EH (cell line): ENCODE data around the gene CASZ1.

Experiments used
- DNase-seq: peaks from one replicate; pipeline ENCODE4 v3.0.0-alpha.2; 2015; ENCODE audit warnings: low read depth

Gene CASZ1

DNA sequence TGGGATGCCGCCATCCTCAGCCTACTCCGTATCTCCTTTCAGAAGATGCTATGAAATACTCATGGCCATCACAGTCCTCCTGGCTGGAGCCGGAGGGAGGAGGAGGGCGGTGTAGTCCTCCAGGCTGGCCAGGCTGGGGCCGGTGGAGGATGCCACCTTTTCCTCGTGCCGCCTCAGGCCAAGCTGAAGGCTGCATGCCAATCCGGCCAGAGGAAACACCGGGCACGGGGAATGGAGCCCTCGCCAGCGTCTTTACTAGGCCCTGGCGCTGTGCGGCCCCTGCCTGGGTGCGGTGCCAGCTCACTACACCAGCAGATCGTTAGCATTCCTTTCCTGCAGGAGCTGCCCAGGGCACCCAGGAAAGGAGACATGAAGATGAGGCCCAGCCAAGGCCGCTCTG lies 70.1 kb downstream of the CASZ1 start:
- no peak for DNase-seq

DNA sequence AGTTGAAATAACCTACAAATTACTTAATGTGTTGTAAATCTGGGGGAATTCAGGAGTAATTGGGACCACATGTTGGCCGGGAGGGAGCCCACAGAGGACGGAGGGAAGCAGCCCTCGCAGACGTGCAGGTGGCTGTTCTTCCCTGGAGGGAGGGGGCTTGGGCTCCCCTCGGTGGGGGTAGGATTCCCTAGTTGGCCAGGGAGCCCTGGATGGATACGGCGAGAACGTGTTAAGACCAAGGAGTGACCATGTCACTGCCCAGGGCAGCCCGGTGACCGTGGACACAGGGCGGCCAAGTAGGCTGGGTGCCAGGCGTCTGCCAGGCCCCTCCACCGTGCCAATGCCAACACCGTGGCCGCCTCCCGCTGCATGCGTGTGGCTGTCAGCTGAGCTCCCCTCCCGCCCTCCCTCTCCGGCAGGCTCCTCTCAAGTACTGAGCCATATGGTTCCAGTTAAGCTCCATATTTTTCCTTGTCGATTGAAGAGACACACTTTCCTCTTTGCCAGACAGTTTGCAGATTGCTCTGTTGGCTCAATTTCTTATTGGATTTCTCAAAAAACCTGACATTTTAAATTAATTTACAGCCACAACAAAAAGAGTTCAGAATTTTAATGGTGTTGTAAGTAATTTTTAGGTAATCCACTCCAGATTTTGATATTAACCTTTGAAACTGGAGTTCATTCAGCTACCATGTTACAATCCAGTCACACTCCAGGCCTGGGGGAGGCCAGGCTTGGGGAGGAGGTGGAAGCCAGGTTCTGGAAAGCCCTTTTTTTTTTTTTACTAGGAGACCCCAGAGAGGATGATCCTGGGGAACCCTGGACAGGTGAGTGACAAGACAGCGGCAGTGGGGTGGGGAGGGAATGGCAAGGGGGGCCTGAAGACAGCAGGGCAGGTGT lies 71.2 kb downstream of the CASZ1 start:
- peak; percentile 72 for DNase-seq

DNA sequence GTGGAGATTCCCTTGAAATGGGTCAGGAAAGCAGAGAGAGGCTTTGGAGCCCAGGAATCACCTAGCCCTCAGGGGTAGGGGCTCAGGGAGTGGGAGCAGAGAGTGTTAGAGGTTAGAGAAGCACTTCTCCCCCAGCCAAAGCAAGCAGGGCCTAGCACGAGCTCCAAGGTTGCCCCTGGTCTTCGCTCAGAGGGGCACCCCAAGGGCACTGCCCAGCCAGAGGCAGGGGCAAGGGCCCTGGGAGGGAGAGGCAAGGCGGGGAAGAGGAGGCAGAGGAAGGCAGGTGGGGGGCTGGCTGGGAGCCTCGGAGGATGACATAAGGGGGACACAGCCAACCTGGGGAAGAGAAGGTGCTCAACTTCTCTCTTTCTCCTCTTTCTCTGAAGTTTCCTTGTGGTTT lies 71.9 kb downstream of the CASZ1 start:
- DNase-seq = no peak

DNA sequence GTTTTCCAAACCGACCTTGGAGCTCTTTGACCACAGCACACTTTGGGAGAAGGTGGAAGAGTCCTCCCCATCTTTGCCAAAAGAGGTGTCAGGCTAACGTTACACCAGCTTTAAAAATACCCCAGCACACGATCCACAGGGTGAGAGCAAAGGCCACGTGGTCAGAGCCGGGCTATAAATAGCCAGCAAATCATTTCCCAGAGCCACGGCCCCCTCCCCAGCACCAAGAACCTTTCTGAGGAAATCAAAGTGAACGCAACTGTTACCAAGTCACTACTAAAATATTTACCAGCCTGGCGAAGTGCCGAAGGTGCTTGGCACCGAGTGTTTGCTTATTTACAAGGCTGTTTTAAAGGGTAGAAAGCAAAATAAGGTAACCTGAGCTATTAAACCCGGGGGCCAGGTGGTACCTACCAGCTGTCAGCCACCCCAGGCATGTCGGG lies 72.4 kb downstream of the CASZ1 start:
- peak; percentile 68 for DNase-seq

DNA sequence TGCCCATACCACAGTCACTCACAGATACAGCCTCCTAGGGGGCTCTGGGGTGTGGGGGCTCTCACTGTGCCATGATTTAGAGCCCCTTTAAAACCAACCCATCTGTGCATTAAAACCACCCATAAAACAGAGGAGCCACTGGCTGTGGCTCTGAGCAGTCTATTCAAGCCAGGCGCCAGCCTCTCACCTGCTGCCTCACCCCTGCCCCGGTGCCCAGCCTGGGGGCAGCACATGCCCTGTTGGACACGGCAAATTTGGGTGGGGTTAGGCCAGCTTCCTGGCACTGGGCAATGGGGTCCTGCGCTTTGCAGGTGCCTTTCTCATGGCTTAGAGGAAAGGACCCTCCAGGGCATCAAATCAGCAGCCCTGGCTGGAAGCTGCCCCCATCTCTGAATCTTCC lies 73.1 kb downstream of the CASZ1 start:
- DNase-seq = no peak

DNA sequence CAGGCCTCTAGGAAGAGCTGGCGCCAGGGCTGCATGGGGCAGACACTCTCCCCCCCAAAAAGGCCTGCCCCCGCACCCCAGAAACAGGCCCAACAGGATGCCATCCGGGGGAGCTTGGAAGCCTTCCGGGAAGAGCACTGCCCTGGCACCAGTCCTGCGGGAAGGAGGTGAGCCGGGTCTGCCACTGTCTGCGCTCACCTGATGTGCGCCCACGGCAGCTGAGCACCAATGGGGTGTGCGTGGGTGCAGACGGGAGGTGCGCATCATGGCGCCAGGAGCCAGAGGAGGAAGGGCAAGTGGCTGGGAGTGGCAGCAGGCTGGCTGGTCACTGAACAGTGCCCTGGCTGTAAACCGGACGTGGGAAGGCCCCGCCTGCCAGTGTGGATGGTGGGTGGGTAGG lies 73.6 kb downstream of the CASZ1 start:
- DNase-seq = no peak

DNA sequence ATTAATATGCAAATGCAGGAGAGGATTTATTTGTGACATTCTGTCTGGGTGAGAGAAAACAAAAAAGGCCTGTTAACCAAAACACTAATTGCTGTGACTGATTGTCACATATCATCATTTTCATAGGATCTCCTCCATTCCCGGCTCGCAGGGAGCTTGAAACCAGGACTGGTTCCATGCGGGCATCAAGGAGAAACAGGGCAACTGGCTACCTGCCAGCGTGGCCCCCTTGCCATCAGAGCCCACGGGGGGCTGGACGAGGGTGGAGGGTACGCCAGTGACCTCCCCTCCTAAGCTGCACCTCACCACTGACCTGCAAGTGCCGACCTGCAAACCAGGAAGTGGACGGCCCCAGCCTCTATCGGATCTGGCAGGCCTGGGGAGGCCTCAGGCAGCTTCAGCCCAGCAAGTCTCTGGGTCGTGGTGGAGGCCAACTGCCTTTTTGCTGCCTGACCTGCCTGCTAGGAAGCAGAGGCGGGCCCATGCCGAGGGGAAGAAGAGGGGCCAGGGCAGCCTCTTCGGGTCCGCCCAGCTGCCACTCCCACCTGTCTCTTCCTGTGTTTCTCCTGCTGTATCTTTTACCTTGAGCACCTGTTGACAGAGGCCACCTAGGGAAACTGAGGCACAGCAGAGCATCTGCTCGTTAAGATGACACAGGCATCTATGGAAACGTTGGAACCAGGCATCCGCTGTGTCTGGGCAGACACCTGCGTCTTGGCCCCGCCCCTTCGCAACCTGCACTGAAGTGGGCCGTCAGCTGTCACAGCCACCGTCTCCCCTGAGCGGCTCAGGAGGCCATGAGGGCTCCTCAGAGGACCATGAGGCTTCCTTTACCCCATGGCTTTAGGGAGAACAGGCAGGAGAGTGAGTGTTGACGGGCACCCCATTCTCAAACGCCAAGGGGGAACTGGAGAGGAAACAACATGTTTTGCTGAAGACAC lies 74.8 kb downstream of the CASZ1 start:
- DNase-seq = no peak

DNA sequence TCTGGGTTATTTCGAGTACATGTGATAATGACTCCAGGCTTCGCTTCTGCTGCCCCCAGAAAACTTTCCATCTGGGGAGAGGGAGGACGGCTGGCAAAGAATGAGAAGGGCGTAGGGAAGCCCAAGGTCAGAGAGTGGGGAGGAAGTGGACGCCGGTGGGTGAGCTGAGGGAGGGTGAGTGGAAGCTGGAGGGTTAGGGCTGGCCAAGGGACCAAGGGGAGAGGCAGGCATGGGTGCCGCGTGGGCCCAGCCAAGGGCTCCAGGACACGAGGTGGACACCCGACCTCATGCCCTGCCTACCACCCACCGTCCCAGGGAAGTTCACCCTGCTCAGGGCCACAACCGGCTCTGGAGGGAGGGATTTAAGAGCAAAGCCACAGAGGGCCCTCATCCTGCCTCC lies 75.8 kb downstream of the CASZ1 start:
- no peak for DNase-seq

DNA sequence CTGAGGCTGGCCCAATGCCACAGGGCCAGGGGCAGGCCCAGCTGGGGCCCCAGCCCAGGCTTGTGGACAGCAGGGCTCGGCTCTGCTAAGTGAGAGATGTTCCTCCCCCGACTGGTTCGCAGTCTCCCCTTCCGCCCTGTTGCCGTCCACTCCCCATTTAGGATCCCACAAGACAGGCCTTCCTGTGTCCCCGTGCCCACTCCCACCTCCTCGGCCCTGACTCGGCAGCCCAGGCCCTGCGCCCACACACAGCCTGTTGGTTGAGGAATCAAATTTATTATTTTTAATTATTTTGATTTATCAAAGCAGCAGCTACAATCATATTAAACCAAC lies 78.4 kb downstream of the CASZ1 start:
- no peak for DNase-seq

DNA sequence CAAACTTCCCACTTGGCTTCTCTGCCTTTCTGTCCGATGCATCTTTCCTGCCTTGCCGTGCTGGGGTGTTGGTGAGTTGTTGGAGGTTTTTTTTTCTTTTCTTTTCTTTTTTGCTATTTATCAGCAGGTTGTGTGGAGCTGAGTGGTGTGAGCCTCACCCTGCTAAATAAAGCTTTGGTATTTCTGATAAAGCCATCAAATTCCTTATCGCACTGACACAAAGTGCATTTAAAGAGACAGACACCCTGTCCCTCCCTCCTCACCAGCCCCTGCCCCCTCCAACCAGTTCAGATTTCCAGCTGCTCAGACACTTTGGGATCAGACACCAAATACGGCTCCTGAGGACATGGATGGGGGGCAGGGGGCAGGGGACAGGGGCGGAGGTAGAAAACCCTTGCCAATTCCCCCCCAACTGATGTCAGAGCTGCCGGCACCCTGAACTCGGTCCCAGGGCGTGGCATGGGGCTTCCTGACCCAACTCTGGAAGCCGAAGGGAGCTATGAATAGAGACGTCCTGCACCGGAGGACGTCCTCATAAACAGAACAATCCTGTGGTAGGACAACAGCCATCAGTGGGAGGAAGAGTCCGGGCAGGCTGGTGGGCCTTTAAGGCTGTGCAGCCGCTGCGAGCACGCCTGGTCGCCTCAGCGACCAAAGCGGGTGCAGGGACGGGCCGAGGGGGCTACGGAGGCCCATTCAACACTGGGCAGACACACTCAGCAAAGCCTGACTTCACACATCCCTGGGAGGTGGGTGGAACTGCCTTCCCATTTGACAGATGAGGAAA lies 79.0 kb downstream of the CASZ1 start:
- no peak for DNase-seq

DNA sequence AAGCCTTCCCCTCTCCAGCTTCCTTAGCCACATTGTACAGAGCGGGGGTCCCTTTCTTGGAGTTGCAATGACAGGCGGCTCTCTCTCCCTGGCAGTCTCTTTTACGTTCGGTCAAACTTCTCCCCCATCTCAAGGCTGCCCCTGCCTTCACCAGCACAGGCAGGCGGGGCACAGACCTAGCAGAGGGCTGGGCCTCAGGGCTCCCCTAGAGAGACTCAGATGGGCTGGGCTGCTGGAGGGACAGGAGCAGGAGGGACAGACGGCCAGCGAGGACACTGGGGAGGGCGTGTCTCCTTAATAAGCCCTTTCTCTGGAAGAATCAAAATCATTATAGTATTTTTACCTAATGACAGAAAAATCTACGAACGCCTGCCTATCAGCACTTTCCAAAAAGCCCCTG lies 79.6 kb downstream of the CASZ1 start:
- no peak for DNase-seq

DNA sequence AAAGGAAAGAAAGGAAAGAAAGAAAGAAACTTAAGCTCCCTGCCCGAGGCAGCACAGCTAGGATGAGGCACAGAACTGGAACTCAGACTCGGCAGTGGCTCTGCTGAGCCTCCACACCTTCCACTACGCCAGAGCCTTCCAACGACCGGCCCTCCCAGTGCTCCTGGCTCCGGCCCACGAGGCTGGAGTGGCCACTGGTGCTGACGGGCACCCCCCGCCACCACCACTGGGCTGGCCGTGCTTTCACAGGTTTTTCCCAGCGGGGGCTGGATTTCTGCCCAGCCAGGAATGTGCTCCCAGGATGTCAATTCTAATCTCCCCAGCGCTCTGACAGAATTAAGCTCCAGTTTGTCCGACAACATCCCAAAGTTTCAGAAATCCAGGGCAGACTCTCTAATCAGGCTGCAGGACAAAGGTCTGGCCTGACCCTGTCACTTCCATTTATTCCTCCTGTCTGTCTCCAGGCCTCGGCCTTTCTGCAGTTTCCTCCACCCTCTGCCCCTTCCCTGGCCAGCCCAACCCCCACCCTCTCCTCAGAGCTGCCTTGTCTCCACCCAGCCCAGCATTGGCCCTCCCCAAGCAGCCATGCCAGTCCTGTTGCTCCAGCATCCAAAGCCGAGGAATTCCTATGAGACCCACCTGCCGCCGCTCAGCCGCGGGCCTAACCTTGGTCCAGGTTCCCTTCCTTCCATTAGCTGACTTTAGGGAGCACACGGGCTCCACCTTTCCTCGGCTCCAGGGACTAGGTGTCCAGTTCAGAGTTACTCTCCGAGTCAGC lies 81.9 kb downstream of the CASZ1 start:
- no peak for DNase-seq

DNA sequence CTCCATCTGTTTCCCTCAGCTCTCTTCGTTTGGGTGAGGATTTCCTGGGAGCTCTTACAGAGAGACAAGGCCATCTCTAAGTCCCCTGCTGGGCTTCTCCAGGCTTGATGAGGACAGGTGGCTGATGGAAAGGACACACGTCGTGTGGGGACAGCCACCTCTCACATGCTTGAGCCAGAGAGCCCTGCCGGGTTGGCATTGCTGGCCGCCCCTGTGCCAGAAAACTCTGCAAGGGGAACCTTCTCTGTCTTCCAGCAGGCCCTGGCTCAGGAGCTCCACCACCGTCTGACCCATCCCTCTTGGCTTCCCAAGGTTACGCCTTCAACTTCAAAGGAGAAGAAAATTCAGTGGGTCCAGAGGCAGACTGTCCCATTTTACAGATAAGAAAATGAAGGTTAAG lies 82.8 kb downstream of the CASZ1 start:
- DNase-seq = no peak

DNA sequence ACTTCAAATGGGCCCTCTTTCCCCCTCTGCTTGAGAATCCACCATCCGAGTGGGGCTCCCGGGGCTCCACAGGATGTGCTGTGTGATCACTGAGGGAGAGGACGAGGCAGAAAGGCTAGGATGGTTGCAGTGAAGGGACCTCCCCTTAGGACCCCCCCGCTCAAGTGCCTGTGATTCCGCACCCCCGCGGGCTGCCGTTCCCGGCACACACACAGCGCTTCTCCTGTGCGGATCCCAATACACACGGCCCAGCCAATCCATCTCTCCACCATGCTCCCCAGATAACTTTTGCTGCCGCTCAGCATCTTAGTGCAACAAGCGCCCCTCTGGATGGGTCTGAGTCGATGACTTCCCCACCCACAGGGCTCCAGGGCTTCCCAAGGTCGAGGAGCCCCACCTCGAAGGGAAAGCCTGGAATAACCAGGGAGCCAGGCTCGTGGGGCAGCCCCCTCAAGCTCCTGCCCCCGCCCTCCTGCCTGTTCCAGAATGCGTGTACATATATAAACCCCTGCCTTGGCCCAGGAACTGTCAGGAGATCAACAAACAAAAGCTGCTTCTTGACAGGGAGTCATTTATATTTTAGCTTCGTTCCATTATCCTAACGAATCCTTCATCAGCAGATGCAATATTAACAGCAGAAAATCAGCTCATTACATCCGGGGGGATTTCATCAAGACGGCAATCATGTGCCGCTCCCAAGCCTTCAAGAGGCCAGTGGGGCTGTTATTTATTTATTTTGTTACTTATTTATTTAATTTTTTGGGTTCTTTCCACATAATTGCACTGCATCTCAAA lies 83.7 kb downstream of the CASZ1 start:
- DNase-seq = no peak

DNA sequence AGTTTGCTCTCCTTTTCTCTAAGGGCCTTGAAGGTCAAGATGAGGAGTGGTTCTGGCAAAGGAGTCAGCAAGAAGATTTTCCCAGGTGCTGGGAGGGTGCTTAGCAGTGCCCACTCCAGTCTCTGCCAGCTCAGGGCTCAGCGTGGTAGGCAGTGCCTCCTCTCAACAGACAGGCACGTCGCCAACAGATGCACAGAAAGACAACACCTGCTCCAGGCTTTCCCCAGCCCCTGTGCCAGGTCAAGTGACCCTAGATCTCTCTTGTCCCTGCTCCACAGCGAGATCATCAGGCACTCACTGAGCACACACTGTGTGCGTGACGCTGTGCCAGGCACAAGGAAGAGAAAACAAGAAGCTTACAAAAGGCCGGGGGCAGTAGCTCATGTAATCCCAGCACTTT lies 86.0 kb downstream of the CASZ1 start:
- DNase-seq = no peak

DNA sequence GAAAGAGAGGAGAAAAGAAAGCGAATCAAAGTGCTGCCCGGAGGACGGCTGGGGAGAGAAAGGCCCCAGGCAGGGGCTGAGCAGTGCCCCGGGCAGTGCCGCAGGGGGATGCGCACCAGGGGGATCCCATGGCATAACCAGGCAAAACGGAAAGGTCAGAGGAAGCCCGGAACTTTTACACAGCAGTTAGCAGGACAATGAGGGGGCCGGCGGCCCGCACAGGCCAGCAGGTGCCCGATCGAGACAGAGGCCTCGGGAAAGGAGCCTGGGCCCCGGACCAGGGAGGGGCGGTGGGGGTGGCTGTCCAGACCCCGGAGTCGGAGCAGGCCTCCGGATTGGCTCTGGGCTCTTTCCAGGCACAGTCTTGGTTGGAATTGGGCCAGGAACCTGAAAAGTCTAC lies 86.8 kb downstream of the CASZ1 start:
- no peak for DNase-seq

DNA sequence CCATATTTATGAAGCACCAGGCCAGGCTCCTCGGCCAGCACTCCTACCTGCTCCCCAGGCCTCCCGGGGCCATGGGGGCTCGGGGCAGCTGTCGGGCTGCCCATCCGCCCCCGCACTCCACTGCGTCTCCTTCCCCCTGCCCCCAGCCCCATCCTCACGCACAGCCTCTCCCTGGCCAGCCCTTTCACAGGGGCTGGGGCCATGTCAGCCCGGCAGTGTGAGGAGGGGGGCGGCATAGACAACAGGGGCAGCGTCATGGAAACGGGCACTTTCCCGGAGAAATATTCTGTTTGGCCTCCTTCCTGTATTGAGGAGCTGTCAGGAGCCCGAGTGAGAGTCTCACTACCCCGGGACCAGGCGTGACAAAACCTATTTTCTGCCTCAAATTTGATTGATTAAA lies 87.3 kb downstream of the CASZ1 start:
- no peak for DNase-seq

DNA sequence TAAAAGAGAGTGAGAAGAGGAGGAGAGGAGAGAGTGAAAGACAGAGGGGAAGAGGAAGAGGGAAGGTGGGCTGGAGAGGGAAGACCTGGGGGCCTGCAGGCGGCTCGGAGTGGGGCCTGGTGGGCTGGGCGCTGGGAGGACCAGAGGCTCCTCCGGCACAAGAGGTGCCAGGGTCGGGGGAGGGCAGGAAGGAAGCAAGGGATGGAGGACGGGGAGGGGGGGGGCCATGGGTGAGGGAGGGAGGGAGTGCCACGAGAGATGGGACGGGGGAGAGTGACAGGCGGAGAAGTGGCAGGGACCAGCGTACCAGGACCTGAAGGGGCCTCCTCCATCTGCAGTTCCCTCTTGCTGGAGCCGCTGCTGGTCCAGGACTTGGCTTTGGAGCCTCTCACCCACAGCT lies 87.7 kb downstream of the CASZ1 start:
- DNase-seq = no peak

DNA sequence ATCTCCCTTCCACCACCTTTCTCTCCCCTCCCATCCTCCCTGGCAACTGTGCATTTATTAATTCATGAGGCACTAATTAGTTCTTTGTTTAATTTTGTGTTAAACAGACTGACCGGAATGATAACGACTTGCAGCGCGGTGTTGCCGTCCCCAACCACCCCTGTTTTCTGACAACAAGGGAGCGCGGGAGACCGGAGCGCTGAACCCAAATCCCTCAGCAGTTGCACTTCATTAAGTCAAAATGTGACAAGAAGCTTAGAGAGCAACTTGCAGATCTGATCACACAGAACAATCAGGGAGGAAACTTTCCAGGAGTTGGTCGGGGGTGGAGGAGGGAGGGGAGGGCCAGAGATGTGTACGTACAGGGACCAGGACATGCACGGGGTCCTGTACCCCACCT lies 89.2 kb downstream of the CASZ1 start:
- DNase-seq = no peak

DNA sequence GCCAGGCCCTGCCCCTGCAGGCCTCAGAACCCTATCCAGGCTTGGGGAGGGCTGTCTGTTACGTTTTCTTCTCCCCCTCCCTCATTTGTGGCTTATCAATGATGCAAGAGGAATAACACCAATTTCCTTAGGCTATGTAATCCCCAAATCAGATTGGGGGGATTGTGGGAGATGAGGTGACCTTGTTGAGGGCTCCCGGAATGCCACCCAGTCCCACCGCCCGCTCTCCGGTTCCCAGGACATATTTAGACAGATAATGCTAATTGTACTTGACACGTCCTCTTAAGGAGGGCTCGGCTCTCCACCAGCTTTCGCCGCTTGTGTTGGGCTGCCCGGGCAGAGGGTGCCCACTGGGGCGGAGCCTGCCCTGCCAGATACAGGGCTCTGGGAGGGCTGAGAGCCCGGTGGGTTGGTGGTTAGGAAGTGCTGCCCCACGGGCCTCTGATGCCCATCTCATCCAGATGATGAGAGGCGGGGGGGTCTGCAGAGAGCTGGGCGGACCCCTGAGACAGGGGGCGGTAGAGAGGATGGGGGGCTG lies 90.0 kb downstream of the CASZ1 start:
- no peak for DNase-seq

DNA sequence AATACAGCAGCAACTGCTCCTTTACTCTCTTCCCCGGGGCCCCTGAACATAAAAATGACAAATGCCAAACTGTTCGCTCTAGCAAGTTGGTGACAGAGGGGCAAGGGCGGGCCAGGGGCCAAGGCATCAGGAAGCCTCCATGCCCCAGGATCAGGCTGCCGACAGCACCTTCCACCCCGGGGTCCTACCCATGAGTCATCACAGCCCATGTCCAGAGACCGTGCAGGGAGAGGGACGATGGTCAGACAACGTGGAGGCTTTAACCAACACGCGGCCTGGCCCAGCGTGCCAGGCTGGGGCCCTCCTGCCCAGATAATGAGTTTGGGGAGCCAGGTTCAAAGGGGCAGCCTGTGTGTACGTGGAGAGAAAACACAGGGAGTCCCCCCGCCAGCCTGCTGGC lies 90.5 kb downstream of the CASZ1 start:
- DNase-seq = no peak
